Measurements from ENCODE around the gene OSBPL5. TPM values are rescaled to one million over a fixed set of nuclear protein-coding genes. Genes with fewer than 3 reads are reported as not detected.

Gene OSBPL5
- total and polyA plus RNA-seq, 2 donors from 2014 or later, result 8.5 to 63.0 TPM

DNA sequence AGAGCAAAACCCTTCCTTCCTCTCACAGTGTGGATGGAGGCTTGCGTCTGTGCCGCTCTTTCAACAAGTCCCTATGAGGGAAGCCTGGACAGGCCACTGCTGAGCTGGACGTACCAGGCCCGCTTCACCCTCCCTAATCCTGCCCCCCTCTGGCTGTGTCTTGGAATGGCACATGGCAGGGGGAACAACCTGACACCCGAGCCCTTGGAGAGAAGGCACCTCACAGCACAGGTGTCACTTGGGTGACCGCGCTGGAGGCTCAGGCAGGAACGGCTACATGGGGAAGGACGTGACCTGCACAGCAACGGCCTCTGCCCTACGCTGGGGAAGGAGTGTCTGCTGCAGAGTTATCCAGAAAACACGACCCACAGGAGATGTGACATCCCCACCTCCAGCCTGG lies 118.9 kb downstream of the OSBPL5 start:
- Histone ChIP-seq H3K4me1 (ENCODE audit: control insufficient read depth in 2 of 3, insufficient read depth in 2 of 3, low read depth in 1 of 3, low read length in 3 of 3) (peaks cover 0 to 31% (median 23%) of the 10 kb centered on the region in 3 donors), H3K9ac (ENCODE audit: low read length in 3 of 3) (no peak overlapping the region), H3K27me3 (ENCODE audit: control insufficient read depth, insufficient read depth, low read length) (no peaks in the 10 kb centered on the region), H3K4me3 (ENCODE audit: low read length in 3 of 3) (no peak overlapping the region), H3K9me3 (ENCODE audit: control insufficient read depth in 2 of 3, insufficient read depth in 1 of 3, low read length in 3 of 3) (no peaks in the 10 kb centered on the region), H3K27ac (ENCODE audit: low read depth in 2 of 2, low read length in 2 of 2) (no peak overlapping the region), H3K36me3 (ENCODE audit: control insufficient read depth in 2 of 3, insufficient read depth in 3 of 3, low read length in 3 of 3) (peaks cover 0 to 4% (median 0%) of the 10 kb centered on the region in 3 donors)
- DNase-seq, result peak in 1 of 5 donors; percentile 60
- FAIRE-seq, result no peak
- intact Hi-C loops (cut with DNase I), result no loop called here
- TF ChIP-seq, protein P1, sequence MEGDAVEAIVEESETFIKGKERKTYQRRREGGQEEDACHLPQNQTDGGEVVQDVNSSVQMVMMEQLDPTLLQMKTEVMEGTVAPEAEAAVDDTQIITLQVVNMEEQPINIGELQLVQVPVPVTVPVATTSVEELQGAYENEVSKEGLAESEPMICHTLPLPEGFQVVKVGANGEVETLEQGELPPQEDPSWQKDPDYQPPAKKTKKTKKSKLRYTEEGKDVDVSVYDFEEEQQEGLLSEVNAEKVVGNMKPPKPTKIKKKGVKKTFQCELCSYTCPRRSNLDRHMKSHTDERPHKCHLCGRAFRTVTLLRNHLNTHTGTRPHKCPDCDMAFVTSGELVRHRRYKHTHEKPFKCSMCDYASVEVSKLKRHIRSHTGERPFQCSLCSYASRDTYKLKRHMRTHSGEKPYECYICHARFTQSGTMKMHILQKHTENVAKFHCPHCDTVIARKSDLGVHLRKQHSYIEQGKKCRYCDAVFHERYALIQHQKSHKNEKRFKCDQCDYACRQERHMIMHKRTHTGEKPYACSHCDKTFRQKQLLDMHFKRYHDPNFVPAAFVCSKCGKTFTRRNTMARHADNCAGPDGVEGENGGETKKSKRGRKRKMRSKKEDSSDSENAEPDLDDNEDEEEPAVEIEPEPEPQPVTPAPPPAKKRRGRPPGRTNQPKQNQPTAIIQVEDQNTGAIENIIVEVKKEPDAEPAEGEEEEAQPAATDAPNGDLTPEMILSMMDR (IDR thresholded peaks at IDR 0.05; ENCODE audit: borderline replicate concordance, extremely low read depth, insufficient read depth), result no peak

GRCh38 chr11:3044915-3045314 lies 120.2 kb downstream of the OSBPL5 start:
- intact Hi-C loops (cut with DNase I), result no loop called here
- H3K4me3 ChIP-seq (ENCODE audit: low read length in 3 of 3), result no peak overlapping the region
- peaks cover under 1 to 4% (median 2%) of the 10 kb centered on the region in 3 donors for H3K36me3 ChIP-seq (ENCODE audit: control insufficient read depth in 2 of 3, insufficient read depth in 3 of 3, low read length in 3 of 3)
- peaks cover 0 to 31% (median 23%) of the 10 kb centered on the region in 3 donors for H3K4me1 ChIP-seq (ENCODE audit: control insufficient read depth in 2 of 3, insufficient read depth in 2 of 3, low read depth in 1 of 3, low read length in 3 of 3)
- no peaks in the 10 kb centered on the region for H3K27me3 ChIP-seq (ENCODE audit: control insufficient read depth, insufficient read depth, low read length)
- peak in 1 of 5 donors; percentile 40 for DNase-seq
- no peak for FAIRE-seq
- H3K9me3 ChIP-seq (ENCODE audit: control insufficient read depth in 2 of 3, insufficient read depth in 1 of 3, low read length in 3 of 3), result no peaks in the 10 kb centered on the region
- no peak overlapping the region for H3K27ac ChIP-seq (ENCODE audit: low read depth in 2 of 2, low read length in 2 of 2)
- TF ChIP-seq, protein P1 (IDR thresholded peaks at IDR 0.05; ENCODE audit: borderline replicate concordance, extremely low read depth, insufficient read depth), result no peak
- H3K9ac ChIP-seq (ENCODE audit: low read length in 3 of 3), result no peak overlapping the region

DNA sequence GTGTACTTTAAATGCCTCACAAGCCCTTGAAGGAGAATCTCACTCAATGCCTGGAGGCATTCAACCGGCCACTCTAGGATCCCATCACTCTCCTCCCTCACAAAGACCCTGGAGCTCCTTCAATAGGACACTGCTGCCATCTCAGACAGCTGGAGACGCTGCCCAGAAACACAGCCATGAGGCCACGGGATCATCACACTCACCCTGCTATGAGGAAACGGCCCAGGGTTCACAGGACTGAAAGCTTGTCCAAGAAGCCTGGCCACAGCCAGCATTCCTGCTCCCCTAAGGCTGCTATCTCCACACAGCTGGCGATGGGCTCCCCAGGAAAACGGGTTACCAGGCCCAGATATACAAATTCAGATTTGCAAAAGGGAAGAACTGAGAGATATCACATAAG lies 121.1 kb downstream of the OSBPL5 start:
- no peaks in the 10 kb centered on the region for H3K27me3 ChIP-seq (ENCODE audit: control insufficient read depth, insufficient read depth, low read length)
- DNase-seq, result peak in 1 of 5 donors; percentile 39
- TF ChIP-seq, protein P1 (IDR thresholded peaks at IDR 0.05; ENCODE audit: borderline replicate concordance, extremely low read depth, insufficient read depth), result no peak
- FAIRE-seq, result no peak
- peaks cover 2 to 6% (median 6%) of the 10 kb centered on the region in 3 donors for H3K36me3 ChIP-seq (ENCODE audit: control insufficient read depth in 2 of 3, insufficient read depth in 3 of 3, low read length in 3 of 3)
- no peak overlapping the region for H3K4me3 ChIP-seq (ENCODE audit: low read length in 3 of 3)
- H3K9ac ChIP-seq (ENCODE audit: low read length in 3 of 3), result no peak overlapping the region
- H3K4me1 ChIP-seq (ENCODE audit: control insufficient read depth in 2 of 3, insufficient read depth in 2 of 3, low read depth in 1 of 3, low read length in 3 of 3), result peaks cover 0 to 23% (median 23%) of the 10 kb centered on the region in 3 donors
- intact Hi-C loops (cut with DNase I), result no loop called here
- no peaks in the 10 kb centered on the region for H3K9me3 ChIP-seq (ENCODE audit: control insufficient read depth in 2 of 3, insufficient read depth in 1 of 3, low read length in 3 of 3)
- peak overlapping the region; percentile 74 to 83 for H3K27ac ChIP-seq (ENCODE audit: low read depth in 2 of 2, low read length in 2 of 2)
